ENCODE results near the gene CORO2A.
"Not testable (repeated sequence)": the region's sequence is repeated elsewhere in the genome, so short reads cannot be mapped to it uniquely, and the experiment has no call there.

The CORO2A gene

DNA sequence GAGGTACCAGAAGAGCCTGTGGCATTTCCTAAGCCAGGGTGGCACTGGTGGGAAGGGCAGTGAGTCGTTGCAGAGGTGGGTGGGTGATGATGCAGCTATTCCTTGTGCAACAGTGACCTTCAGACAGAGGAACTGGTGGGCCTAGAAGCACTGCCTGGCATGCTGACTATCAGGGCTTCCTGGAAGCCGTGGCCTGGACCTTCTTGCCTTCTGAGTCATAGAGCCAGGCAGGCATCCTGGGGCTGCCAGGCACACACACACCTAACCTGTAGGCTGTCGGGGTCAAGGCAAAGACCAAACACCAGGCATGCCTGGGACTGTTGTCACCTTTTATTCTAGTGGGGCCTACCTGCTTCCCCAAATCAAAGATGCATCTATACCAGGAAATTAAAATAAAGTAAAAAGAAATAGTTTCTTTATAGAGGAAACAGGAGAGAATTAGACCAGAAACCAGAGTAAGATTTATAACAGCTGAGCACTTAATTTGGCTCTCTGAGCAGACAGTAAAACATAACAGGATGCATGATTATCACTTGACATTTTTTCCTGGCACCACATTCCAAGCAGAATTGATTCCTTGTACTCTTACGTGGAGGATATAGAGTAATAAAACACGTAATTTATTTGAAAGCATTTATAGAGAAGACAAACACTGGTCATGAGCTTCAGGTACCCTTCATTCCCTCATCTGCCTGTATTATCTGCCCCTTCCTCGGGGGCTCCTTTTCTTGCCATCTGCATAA is 110.8 kb downstream of the CORO2A start:
- TF ChIP-seq POLR2A (IDR thresholded peaks at IDR 0.05; ENCODE audit: low read depth, low read length) (no peak), PAX5 (IDR thresholded peaks at IDR 0.05; ENCODE audit: insufficient read depth, low read length, severe bottlenecking) (no peak), POLR2AphosphoS5 (IDR thresholded peaks at IDR 0.05; ENCODE audit: low read depth, low read length) (no peak), POU2F2 (IDR thresholded peaks at IDR 0.05; ENCODE audit: low read depth, low read length) (no peak), TAF1 (IDR thresholded peaks at IDR 0.05; ENCODE audit: low read depth, low read length) (no peak), SPI1 (IDR thresholded peaks at IDR 0.05; ENCODE audit: low read depth, low read length) (no peak)
- FAIRE-seq (no peak), DNase-seq (ENCODE audit: insufficient read length, low spot score) (no peak)

DNA sequence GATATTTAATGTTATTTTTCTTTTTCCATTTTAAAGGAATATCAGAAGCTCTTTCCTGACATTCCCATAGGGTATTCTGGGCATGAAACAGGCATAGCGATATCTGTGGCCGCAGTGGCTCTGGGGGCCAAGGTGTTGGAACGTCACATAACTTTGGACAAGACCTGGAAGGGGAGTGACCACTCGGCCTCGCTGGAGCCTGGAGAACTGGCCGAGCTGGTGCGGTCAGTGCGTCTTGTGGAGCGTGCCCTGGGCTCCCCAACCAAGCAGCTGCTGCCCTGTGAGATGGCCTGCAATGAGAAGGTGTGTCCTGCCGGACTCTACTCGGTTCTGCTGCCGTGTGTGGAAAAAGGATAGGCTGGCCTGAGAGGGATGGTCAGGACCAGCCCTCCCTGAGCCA is 111.7 kb downstream of the CORO2A start:
- TF ChIP-seq TAF1 (IDR thresholded peaks at IDR 0.05; ENCODE audit: low read depth, low read length) (no peak), SPI1 (IDR thresholded peaks at IDR 0.05; ENCODE audit: low read depth, low read length) (no peak), POLR2AphosphoS5 (IDR thresholded peaks at IDR 0.05; ENCODE audit: low read depth, low read length) (no peak), PAX5 (IDR thresholded peaks at IDR 0.05; ENCODE audit: insufficient read depth, low read length, severe bottlenecking) (no peak), POU2F2 (IDR thresholded peaks at IDR 0.05; ENCODE audit: low read depth, low read length) (no peak), POLR2A (IDR thresholded peaks at IDR 0.05; ENCODE audit: low read depth, low read length) (no peak)
- FAIRE-seq (no peak), DNase-seq (ENCODE audit: insufficient read length, low spot score) (no peak)

DNA sequence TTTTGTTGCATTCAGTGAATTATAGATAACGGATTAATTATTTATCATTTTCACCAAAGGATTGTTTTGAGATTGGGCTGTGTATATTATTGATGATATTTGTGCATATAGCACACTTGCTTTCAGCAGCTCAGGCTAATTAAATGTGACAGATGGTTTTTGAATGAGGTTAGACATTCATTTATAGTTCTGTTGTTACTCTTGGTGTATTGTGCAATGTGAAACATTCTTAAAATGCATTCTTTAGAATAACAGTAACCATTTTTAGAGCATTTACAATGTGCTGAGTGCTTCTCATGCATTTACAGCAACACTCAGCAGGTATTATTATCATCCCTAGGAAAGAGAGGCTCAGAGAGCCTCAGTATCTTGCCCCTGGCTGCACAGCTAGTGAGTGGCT is 112.1 kb downstream of the CORO2A start:
- TF ChIP-seq POLR2AphosphoS5 (IDR thresholded peaks at IDR 0.05; ENCODE audit: low read depth, low read length) = no peak
- no peak for TF ChIP-seq PAX5 (IDR thresholded peaks at IDR 0.05; ENCODE audit: insufficient read depth, low read length, severe bottlenecking)
- TF ChIP-seq POLR2A (IDR thresholded peaks at IDR 0.05; ENCODE audit: low read depth, low read length) = no peak
- no peak for TF ChIP-seq POU2F2 (IDR thresholded peaks at IDR 0.05; ENCODE audit: low read depth, low read length)
- no peak for TF ChIP-seq TAF1 (IDR thresholded peaks at IDR 0.05; ENCODE audit: low read depth, low read length)
- no peak for TF ChIP-seq SPI1 (IDR thresholded peaks at IDR 0.05; ENCODE audit: low read depth, low read length)
- DNase-seq (ENCODE audit: insufficient read length, low spot score) = no peak
- FAIRE-seq = no peak

DNA sequence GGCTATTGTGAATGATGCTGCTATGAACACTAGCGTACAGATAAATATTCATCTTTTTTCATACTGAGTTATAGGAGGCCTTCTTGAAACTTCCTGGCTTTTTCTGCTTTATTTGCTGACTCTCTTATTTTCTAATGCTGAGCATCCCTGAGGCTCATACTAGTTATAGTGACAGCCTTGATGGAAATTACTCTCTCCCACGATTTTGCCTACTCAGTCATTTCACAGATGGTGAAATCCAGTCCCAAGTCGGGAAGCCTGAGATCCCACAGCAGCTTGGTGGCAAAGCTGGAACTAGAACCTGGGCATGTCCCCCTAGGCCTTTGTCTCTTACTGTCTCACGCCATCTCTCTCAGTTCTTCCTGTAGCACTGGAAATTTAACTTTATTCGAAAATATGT is 113.5 kb downstream of the CORO2A start:
- FAIRE-seq (no peak), DNase-seq (ENCODE audit: insufficient read length, low spot score) (no peak)
- TF ChIP-seq POLR2A (IDR thresholded peaks at IDR 0.05; ENCODE audit: low read depth, low read length) (no peak), POLR2AphosphoS5 (IDR thresholded peaks at IDR 0.05; ENCODE audit: low read depth, low read length) (no peak), TAF1 (IDR thresholded peaks at IDR 0.05; ENCODE audit: low read depth, low read length) (no peak), PAX5 (IDR thresholded peaks at IDR 0.05; ENCODE audit: insufficient read depth, low read length, severe bottlenecking) (no peak), SPI1 (IDR thresholded peaks at IDR 0.05; ENCODE audit: low read depth, low read length) (no peak), POU2F2 (IDR thresholded peaks at IDR 0.05; ENCODE audit: low read depth, low read length) (no peak)

DNA sequence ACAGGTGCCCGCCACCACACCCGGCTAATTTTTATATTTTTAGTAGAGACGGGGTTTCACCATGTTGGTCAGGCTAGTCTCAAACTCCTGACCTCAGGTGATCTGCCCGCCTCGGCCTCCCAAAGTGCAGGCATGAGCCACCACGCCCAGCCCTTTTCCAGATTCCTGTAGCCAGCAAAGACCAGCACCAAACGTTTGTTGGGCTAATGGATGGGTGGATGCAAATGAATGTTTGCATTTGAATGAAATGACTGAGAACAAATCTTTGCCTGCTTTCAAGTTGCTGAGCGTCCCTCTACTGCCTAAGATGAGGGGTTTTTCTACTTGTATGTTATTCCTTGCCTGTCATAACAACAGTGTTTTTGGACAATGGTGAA is 115.9 kb downstream of the CORO2A start:
- not testable (repeated sequence) for FAIRE-seq; DNase-seq (ENCODE audit: insufficient read length, low spot score)

DNA sequence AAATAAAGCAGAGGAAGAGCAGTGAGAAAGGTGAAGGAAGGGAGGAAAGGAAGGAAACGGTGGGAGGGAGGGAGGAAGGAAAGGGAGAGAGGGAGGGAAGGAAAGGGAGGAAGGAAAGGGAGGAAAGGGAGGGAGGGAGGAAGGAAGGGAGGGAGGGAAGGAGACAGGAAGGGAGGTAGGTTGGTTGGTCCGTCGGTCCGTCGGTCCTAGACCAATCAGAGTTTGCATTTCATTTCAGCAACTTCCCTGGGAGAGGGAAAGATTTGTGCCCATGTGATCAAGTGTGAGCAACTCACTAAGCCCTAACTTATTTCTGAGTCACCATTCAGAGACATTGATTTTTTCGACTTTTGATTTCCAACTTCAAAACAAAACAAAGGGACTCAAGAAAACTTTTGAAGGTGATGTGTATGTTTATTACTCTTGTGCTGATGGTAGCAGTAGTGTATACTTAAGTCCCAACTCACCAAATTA is 117.1 kb downstream of the CORO2A start:
- FAIRE-seq (peak; percentile 33), DNase-seq (ENCODE audit: insufficient read length, low spot score) (no peak)
- no peak for TF ChIP-seq PAX5 (IDR thresholded peaks at IDR 0.05; ENCODE audit: insufficient read depth, low read length, severe bottlenecking)
- TF ChIP-seq POLR2AphosphoS5 (IDR thresholded peaks at IDR 0.05; ENCODE audit: low read depth, low read length) = no peak
- no peak for TF ChIP-seq TAF1 (IDR thresholded peaks at IDR 0.05; ENCODE audit: low read depth, low read length)
- TF ChIP-seq POLR2A (IDR thresholded peaks at IDR 0.05; ENCODE audit: low read depth, low read length) = no peak
- TF ChIP-seq POU2F2 (IDR thresholded peaks at IDR 0.05; ENCODE audit: low read depth, low read length) = no peak
- TF ChIP-seq SPI1 (IDR thresholded peaks at IDR 0.05; ENCODE audit: low read depth, low read length) = no peak

DNA sequence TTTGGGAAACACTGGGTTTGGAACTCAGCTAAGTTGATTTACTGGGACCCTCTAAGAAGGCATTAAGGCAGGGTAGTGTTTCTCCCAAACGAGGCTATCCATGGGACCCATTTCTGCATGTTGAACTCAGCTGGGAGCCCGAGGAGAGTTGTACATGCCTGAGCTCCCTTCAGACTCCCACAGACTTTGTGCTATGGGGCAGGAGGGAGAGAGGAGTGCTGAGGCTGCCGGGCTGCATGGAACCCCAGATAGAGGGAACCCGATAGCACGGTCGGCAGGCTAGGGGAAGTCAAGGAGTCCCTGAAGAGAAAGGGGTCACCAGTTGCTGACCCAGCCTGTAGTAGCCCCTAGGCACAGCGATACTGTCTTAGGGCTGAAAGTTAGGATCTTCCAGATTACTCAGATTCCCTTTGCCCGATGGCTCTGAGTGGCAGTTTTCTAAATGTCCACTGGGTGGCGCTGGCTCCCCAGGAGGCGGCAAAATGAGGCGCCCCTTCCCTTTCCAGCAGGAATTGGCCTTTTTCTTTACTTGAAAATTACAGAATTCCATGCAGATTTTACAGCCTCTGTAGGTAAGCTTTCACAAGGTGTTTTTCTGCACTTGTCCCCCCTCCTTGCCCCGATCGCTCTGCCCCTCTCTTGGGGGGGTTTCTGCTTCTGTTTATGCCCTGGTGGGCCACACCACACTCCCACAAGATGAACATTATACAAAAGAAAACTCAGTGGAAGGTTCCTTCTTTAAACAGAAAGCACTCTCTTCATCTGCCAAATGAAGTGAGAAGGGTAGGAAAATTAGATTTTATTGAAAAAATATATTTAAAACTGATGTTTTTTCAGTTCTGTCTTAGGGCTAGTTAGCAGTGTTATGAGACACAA is 118.1 kb downstream of the CORO2A start:
- FAIRE-seq (peak; percentile 66), DNase-seq (ENCODE audit: insufficient read length, low spot score) (peak; percentile 60)
- TF ChIP-seq POLR2AphosphoS5 (IDR thresholded peaks at IDR 0.05; ENCODE audit: low read depth, low read length) = no peak
- no peak for TF ChIP-seq POU2F2 (IDR thresholded peaks at IDR 0.05; ENCODE audit: low read depth, low read length)
- TF ChIP-seq POLR2A (IDR thresholded peaks at IDR 0.05; ENCODE audit: low read depth, low read length) = 0 out of 2 replicates have a peak, but pooled peaks have one; percentile 30
- TF ChIP-seq SPI1 (IDR thresholded peaks at IDR 0.05; ENCODE audit: low read depth, low read length) = no peak
- TF ChIP-seq PAX5 (IDR thresholded peaks at IDR 0.05; ENCODE audit: insufficient read depth, low read length, severe bottlenecking) = no peak
- TF ChIP-seq TAF1 (IDR thresholded peaks at IDR 0.05; ENCODE audit: low read depth, low read length) = no peak

DNA sequence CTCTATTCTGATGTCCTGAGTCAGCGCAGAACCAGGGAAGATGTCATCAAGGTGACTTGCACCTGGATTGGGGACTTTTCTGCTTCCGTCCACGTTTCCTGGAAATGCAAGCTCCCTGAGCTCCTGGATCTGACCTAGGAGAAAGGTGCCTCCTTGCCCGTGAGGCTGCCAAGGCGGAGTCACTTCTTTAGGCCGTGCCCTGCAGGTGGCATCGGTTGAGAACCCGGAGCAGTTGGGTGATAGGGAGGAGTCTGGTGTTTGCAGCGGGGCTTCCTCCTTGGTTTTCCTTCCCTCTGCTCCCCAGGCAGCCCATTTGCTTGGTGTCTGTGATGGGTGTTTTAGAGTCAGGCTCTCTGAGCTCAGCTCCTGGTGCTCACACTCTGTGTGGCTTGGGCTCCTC is 120.7 kb downstream of the CORO2A start:
- DNase-seq (ENCODE audit: insufficient read length, low spot score) = no peak
- FAIRE-seq = no peak
- no peak for TF ChIP-seq PAX5 (IDR thresholded peaks at IDR 0.05; ENCODE audit: insufficient read depth, low read length, severe bottlenecking)
- no peak for TF ChIP-seq TAF1 (IDR thresholded peaks at IDR 0.05; ENCODE audit: low read depth, low read length)
- no peak for TF ChIP-seq SPI1 (IDR thresholded peaks at IDR 0.05; ENCODE audit: low read depth, low read length)
- no peak for TF ChIP-seq POLR2AphosphoS5 (IDR thresholded peaks at IDR 0.05; ENCODE audit: low read depth, low read length)
- no peak for TF ChIP-seq POU2F2 (IDR thresholded peaks at IDR 0.05; ENCODE audit: low read depth, low read length)
- no peak for TF ChIP-seq POLR2A (IDR thresholded peaks at IDR 0.05; ENCODE audit: low read depth, low read length)
